Trophoblast cell (in vitro differentiated cells and primary cell): ENCODE data around the gene USH2A.

Experiments used
- DNase-seq, 2 donors: peaks; one replicate each; pipeline ENCODE4 v3.0.0-alpha.2; 2016
- H2AFZ ChIP-seq: 2 replicates; pipeline ENCODE4 v1.6.1; 2013; ENCODE audit warnings: low read length, moderate library complexity, mild to moderate bottlenecking; ENCODE audit not compliant: insufficient read depth, poor library complexity
- H2AK5ac ChIP-seq: 2 replicates; pipeline ENCODE4 v1.6.1; 2013; ENCODE audit warnings: mild to moderate bottlenecking, low read length
- H2BK120ac ChIP-seq: 2 replicates; pipeline ENCODE4 v1.6.1; 2013; ENCODE audit warnings: low read length, mild to moderate bottlenecking, moderate library complexity; ENCODE audit not compliant: insufficient read depth, poor library complexity
- H2BK12ac ChIP-seq: 2 replicates; pipeline ENCODE4 v1.6.1; 2013; ENCODE audit warnings: mild to moderate bottlenecking, low read length, moderate library complexity
- H2BK5ac ChIP-seq: 2 replicates; pipeline ENCODE4 v1.6.1; 2013; ENCODE audit warnings: low read length, low read depth, moderate library complexity, mild to moderate bottlenecking; ENCODE audit not compliant: poor library complexity
- H3K14ac ChIP-seq: 2 replicates; pipeline ENCODE4 v1.6.1; 2013; ENCODE audit warnings: mild to moderate bottlenecking, low read length
- H3K18ac ChIP-seq: 2 replicates; pipeline ENCODE4 v1.6.1; 2013; ENCODE audit warnings: mild to moderate bottlenecking, low read length
- H3K23ac ChIP-seq: 2 replicates; pipeline ENCODE4 v1.6.1; 2013; ENCODE audit warnings: low read length
- H3K27ac ChIP-seq: 2 replicates; pipeline ENCODE4 v1.5.1; 2013; ENCODE audit warnings: low read depth, mild to moderate bottlenecking, inconsistent platforms, low read length, moderate library complexity
- H3K27me3 ChIP-seq: 2 replicates; pipeline ENCODE4 v1.6.1; 2013; ENCODE audit warnings: inconsistent platforms, mild to moderate bottlenecking, low read length, moderate library complexity; ENCODE audit not compliant: insufficient read depth
- H3K36me3 ChIP-seq, 2 experiments: 1 replicate in 1 of 2; 2 replicates in 1 of 2; pipeline ENCODE4 v1.6.1; 2013; ENCODE audit warnings: low read length in 2 of 2, mild to moderate bottlenecking in 2 of 2, moderate library complexity in 1 of 2; ENCODE audit not compliant: insufficient read depth in 2 of 2, control insufficient read depth in 1 of 2
- H3K4ac ChIP-seq: 2 replicates; pipeline ENCODE4 v1.6.1; 2013; ENCODE audit warnings: low read depth, mild to moderate bottlenecking, low read length, moderate library complexity
- H3K4me1 ChIP-seq, 2 experiments: 1 replicate in 1 of 2; 2 replicates in 1 of 2; pipeline ENCODE4 v1.6.1; 2013; ENCODE audit warnings: low read length in 2 of 2, mild to moderate bottlenecking in 2 of 2, moderate library complexity in 1 of 2; ENCODE audit not compliant: insufficient read depth in 2 of 2, control insufficient read depth in 1 of 2
- H3K4me2 ChIP-seq: 2 replicates; pipeline ENCODE4 v1.6.1; 2013; ENCODE audit warnings: inconsistent platforms, mild to moderate bottlenecking, low read length, moderate library complexity
- H3K4me3 ChIP-seq: 2 replicates; pipeline ENCODE4 v1.5.1; 2013; ENCODE audit warnings: mild to moderate bottlenecking, low read depth, low read length, inconsistent platforms
- H3K79me1 ChIP-seq: one replicate; pipeline ENCODE4 v1.6.1; 2013; ENCODE audit warnings: low read length
- H3K79me2 ChIP-seq: 2 replicates; pipeline ENCODE4 v1.6.1; 2013; ENCODE audit warnings: low read length, mild to moderate bottlenecking; ENCODE audit not compliant: control insufficient read depth, insufficient read depth, poor library complexity
- H3K9ac ChIP-seq: 2 replicates; pipeline ENCODE4 v1.6.1; 2013; ENCODE audit warnings: mild to moderate bottlenecking, low read length
- H3K9me3 ChIP-seq: 2 replicates; pipeline ENCODE4 v1.6.1; 2013; ENCODE audit warnings: low read depth, mild to moderate bottlenecking, control low read depth, inconsistent platforms, low read length; ENCODE audit not compliant: insufficient read depth
- H4K12ac ChIP-seq: 2 replicates; pipeline ENCODE4 v1.6.1; 2013; ENCODE audit warnings: low read depth, mild to moderate bottlenecking, low read length, moderate library complexity
- H4K8ac ChIP-seq: 2 replicates; pipeline ENCODE4 v1.6.1; 2013; ENCODE audit warnings: low read depth, mild to moderate bottlenecking, low read length, moderate library complexity
- H4K91ac ChIP-seq: one replicate; pipeline ENCODE4 v1.6.1; 2013; ENCODE audit warnings: low read depth, mild to moderate bottlenecking, low read length, moderate library complexity
- WGBS: extraction: QIAGEN DNeasy Blood & Tissue Kit; methylation state at CpG from one replicate; pipeline ENCODE4 v1.1.7; 2013; ENCODE audit warnings: missing lambda C conversion rate; ENCODE audit not compliant: insufficient read length, insufficient coverage; ENCODE audit errors: extremely low coverage; 5-methylcytosine and 5-hydroxymethylcytosine counted together

Gene USH2A

DNA sequence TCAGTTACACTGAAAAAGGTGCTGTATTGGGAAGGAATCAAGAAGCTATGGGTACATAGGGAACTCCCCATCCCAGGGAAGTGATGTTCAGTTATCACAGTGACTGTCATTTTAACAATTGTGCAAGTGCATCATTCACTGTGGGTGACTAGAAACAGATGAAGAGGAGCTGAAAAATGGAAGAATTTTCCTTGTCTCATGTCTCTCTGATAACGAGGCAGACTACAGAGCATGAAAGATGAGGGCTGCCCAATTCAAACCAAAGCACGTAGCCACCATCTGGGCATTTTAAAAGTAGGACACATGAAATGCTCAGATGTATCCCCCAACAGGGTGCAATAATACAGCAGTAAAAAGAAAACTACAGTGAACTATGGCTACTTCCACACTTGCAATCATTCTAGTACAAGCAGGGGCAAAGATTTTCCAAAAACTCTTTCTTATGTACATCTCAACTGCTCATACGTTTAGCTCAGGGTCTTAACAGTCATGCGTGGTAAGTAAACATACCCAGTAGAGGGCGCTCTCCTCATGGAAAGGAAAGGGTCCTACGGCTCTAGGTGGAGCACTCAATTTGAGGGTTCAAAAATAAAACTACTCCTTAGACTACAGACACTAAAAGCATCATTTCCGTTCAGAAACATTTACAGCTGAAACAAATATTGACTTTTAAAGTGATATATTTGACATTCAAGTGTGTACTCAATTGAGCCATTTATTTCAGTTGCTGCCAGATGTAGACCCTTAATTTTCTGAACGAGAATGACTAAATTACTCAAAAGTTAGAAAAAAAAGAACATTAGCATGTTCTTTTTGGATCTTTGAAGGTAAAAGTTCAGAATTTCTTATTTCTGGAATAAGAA lies 713.0 kb downstream of the USH2A start:
- no peaks in the 10 kb centered on the region for H3K36me3 ChIP-seq
- peak; percentile 19 to 68 for DNase-seq
- H3K4ac ChIP-seq, result no peak overlapping the region
- H3K18ac ChIP-seq, result no peak overlapping the region
- no peaks in the 10 kb centered on the region for H3K4me1 ChIP-seq
- no CpG with 5 or more reads among the region's 8 CpGs for WGBS
- no peak overlapping the region for H3K14ac ChIP-seq
- no peak overlapping the region for H2AK5ac ChIP-seq
- no peak overlapping the region for H4K91ac ChIP-seq
- no peak overlapping the region for H3K4me3 ChIP-seq
- H2BK120ac ChIP-seq, result no peak overlapping the region
- H2BK5ac ChIP-seq, result no peak overlapping the region
- H3K4me2 ChIP-seq, result no peak overlapping the region
- no peak overlapping the region for H4K12ac ChIP-seq
- H3K9me3 ChIP-seq, result no peaks in the 10 kb centered on the region
- no peaks in the 10 kb centered on the region for H3K27me3 ChIP-seq
- no peaks in the 10 kb centered on the region for H3K79me2 ChIP-seq
- no peak overlapping the region for H2BK12ac ChIP-seq
- H3K27ac ChIP-seq, result no peak overlapping the region
- no peak overlapping the region for H4K8ac ChIP-seq
- H2AFZ ChIP-seq, result no peak overlapping the region
- no peaks in the 10 kb centered on the region for H3K79me1 ChIP-seq
- no peak overlapping the region for H3K23ac ChIP-seq
- no peak overlapping the region for H3K9ac ChIP-seq

DNA sequence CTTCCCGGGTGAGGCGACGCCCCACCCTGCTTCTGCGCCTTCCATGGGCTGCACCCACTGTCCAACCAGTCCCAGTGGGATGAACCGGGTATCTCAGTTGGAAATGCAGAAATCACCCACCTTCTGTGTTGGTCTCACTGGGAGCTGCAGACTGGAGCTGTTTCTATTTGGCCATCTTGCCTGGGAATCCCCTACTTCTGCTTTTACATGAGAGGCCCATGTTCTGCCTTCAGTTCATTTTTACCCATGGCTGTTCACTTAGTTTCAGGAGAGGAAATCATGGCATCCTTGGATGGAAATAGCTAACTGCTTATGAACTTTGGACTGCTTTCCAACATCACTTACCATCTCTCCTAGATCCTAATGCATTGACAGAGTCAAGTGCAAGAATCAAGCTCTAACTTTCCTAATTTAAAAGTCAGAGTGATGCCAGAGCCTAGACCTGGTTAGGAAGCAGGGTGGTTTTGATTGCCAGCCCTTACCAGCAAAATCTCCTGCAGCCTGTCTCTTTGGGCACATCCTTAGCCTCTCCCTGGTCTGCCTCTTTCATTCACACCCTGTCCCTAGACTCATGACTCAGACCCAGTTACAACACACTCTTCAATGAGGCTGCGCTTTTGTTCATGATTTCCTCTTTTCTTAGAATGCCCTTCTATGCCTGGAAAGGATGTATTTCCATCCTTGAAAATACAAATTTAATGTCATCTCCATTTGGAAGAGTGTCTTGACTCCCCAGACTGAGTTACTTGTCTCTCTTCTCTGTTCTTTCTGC lies 719.0 kb downstream of the USH2A start:
- WGBS, result no CpG with 5 or more reads among the region's 6 CpGs
- no peaks in the 10 kb centered on the region for H3K36me3 ChIP-seq
- no peak overlapping the region for H2BK5ac ChIP-seq
- H3K27me3 ChIP-seq, result no peaks in the 10 kb centered on the region
- peak in 1 of 2 donors; percentile 16 for DNase-seq
- H2BK120ac ChIP-seq, result no peak overlapping the region
- no peak overlapping the region for H4K8ac ChIP-seq
- H3K79me1 ChIP-seq, result no peaks in the 10 kb centered on the region
- no peak overlapping the region for H3K14ac ChIP-seq
- no peak overlapping the region for H4K91ac ChIP-seq
- no peaks in the 10 kb centered on the region for H3K4me1 ChIP-seq
- H3K4me3 ChIP-seq, result no peak overlapping the region
- H2AK5ac ChIP-seq, result no peak overlapping the region
- H3K4me2 ChIP-seq, result no peak overlapping the region
- no peak overlapping the region for H3K18ac ChIP-seq
- no peak overlapping the region for H2BK12ac ChIP-seq
- H4K12ac ChIP-seq, result no peak overlapping the region
- H3K9me3 ChIP-seq, result no peaks in the 10 kb centered on the region
- H3K27ac ChIP-seq, result no peak overlapping the region
- no peak overlapping the region for H3K9ac ChIP-seq
- H2AFZ ChIP-seq, result no peak overlapping the region
- H3K4ac ChIP-seq, result no peak overlapping the region
- no peak overlapping the region for H3K23ac ChIP-seq
- H3K79me2 ChIP-seq, result no peaks in the 10 kb centered on the region

GRCh38 chr1:215682232-215682631 lies 741.0 kb downstream of the USH2A start:
- H2AK5ac ChIP-seq, result no peak overlapping the region
- no CpG with 5 or more reads among the region's 2 CpGs for WGBS

DNA sequence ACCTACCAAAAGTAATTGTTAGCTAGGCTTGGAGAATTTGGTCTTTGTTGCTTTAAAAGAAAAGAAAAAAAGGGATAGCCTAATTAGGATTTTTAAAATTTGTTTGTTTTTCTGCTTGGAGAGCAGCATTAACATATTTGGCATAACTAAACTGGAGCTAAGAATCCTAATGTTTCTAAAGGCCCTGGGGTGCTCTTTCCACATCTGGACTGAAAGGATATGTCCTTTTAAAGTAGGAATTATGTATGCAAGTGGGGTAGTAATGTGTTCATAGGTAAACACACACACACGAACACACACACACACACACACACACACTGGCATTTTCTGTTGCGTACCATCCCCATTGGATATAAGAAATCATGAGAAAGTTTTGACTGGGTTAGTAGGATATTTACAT lies 742.2 kb downstream of the USH2A start:
- Histone ChIP-seq H4K12ac (no peak overlapping the region), H3K79me2 (no peaks in the 10 kb centered on the region), H3K9ac (no peak overlapping the region), H3K4me1 (peaks cover 2 to 3% of the 10 kb centered on the region in 2 experiments), H2BK5ac (no peak overlapping the region), H3K18ac (no peak overlapping the region), H3K79me1 (no peaks in the 10 kb centered on the region), H3K23ac (no peak overlapping the region), H3K4ac (no peak overlapping the region), H2BK120ac (no peak overlapping the region), H3K4me2 (no peak overlapping the region), H3K27ac (no peak overlapping the region), H3K27me3 (no peaks in the 10 kb centered on the region), H3K14ac (no peak overlapping the region), H2AFZ (no peak overlapping the region), H3K4me3 (no peak overlapping the region), H3K36me3 (no peaks in the 10 kb centered on the region), H2BK12ac (no peak overlapping the region), H4K8ac (no peak overlapping the region), H3K9me3 (no peaks in the 10 kb centered on the region), H2AK5ac (no peak overlapping the region), H4K91ac (no peak overlapping the region)
- DNase-seq, result no peak
- WGBS, result no CpG with 5 or more reads among the region's 2 CpGs

More at GRCh38 chr1:215682232-215682631, 741.0 kb downstream of the USH2A start:
- H3K4me1 ChIP-seq, result peaks cover 2 to 3% of the 10 kb centered on the region in 2 experiments
- no peak overlapping the region for H3K9ac ChIP-seq
- H2BK120ac ChIP-seq, result no peak overlapping the region
- H4K91ac ChIP-seq, result no peak overlapping the region
- no peak overlapping the region for H2BK5ac ChIP-seq
- H2BK12ac ChIP-seq, result no peak overlapping the region
- no peaks in the 10 kb centered on the region for H3K27me3 ChIP-seq
- no peaks in the 10 kb centered on the region for H3K9me3 ChIP-seq
- H3K14ac ChIP-seq, result no peak overlapping the region
- no peak overlapping the region for H3K27ac ChIP-seq
- H4K12ac ChIP-seq, result no peak overlapping the region
- H3K79me1 ChIP-seq, result no peaks in the 10 kb centered on the region
- no peak overlapping the region for H3K23ac ChIP-seq
- no peak overlapping the region for H3K18ac ChIP-seq
- H3K4ac ChIP-seq, result no peak overlapping the region
- no peak overlapping the region for H4K8ac ChIP-seq
- DNase-seq, result no peak
- H3K4me2 ChIP-seq, result no peak overlapping the region
- H3K4me3 ChIP-seq, result no peak overlapping the region
- H2AFZ ChIP-seq, result no peak overlapping the region
- H3K36me3 ChIP-seq, result no peaks in the 10 kb centered on the region
- H3K79me2 ChIP-seq, result no peaks in the 10 kb centered on the region
